Thyroid gland (tissue), 4 donors: Measurements from ENCODE around the gene HELQ.

Experiments used
- POLR2A ChIP-seq, 2 donors: fragments of 450-650 bp; IDR thresholded peaks; one replicate each; pipeline ENCODE4 v1.6.1; 2017; ENCODE audit warnings: antibody characterized with exemption in 2 of 2, mild to moderate bottlenecking in 2 of 2, moderate library complexity in 1 of 2
- TF ChIP-seq, protein P1 (sequence below), 6 experiments: fragments of 200-600 bp in 3 of 6; fragments of 450-650 bp in 3 of 6; sonication (generic) in 3 of 6; IDR thresholded peaks; one replicate each; pipeline ENCODE4 v1.5.1; 2016 to 2019; ENCODE audit warnings: antibody characterized with exemption in 6 of 6, mild to moderate bottlenecking in 2 of 6, inconsistent platforms in 1 of 6, moderate library complexity in 1 of 6

DNA sequence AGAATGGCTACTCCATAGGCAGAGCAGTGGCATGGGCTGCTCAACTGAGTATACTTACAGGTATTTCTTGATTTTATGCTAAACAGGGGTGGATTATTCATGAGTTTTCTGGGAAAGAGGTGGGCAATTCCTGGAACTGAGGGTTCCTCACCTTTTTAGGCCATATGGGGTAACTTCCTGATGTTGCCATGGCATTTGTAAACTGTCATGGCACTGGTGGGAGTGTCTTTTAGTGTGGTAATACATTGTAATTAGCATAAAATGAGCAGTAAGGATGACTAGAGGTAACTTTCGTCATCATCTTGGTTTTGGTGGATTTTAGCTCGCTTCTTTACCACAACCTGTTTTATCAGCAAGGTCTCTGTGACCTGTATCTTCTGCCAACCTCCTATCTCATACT lies 72.8 kb downstream of the HELQ start:
- TF ChIP-seq, protein P1, sequence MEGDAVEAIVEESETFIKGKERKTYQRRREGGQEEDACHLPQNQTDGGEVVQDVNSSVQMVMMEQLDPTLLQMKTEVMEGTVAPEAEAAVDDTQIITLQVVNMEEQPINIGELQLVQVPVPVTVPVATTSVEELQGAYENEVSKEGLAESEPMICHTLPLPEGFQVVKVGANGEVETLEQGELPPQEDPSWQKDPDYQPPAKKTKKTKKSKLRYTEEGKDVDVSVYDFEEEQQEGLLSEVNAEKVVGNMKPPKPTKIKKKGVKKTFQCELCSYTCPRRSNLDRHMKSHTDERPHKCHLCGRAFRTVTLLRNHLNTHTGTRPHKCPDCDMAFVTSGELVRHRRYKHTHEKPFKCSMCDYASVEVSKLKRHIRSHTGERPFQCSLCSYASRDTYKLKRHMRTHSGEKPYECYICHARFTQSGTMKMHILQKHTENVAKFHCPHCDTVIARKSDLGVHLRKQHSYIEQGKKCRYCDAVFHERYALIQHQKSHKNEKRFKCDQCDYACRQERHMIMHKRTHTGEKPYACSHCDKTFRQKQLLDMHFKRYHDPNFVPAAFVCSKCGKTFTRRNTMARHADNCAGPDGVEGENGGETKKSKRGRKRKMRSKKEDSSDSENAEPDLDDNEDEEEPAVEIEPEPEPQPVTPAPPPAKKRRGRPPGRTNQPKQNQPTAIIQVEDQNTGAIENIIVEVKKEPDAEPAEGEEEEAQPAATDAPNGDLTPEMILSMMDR (IDR thresholded peaks at IDR 0.05) = no peak
- no peak for TF ChIP-seq POLR2A (IDR thresholded peaks at IDR 0.05)
